Measurements from ENCODE around the gene CNTN4.

CNTN4 gene

DNA sequence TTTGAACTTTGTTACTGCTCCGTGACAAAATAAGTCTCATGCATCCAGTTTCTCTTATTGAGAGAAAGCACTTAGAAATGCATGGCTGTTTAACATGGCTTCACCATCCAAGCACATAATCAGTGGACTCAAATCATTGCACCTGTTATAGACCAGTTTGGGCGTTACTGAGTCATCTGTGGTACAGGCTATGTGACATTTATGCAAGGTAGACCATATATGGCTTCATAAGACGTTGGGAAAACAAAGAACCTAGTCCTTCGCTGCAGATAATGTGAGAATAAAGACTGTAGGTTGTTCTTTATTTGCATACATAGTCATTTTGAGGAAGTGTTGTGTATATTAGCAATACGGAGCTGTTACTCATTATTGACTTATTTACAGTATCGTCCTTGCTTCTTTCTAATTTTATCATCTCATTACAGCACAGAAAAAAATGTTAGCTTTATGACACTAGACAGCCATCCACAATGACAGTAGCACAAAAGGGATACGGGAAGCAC, 636.8 kb downstream of the CNTN4 start:
- TF ChIP-seq, protein P1, sequence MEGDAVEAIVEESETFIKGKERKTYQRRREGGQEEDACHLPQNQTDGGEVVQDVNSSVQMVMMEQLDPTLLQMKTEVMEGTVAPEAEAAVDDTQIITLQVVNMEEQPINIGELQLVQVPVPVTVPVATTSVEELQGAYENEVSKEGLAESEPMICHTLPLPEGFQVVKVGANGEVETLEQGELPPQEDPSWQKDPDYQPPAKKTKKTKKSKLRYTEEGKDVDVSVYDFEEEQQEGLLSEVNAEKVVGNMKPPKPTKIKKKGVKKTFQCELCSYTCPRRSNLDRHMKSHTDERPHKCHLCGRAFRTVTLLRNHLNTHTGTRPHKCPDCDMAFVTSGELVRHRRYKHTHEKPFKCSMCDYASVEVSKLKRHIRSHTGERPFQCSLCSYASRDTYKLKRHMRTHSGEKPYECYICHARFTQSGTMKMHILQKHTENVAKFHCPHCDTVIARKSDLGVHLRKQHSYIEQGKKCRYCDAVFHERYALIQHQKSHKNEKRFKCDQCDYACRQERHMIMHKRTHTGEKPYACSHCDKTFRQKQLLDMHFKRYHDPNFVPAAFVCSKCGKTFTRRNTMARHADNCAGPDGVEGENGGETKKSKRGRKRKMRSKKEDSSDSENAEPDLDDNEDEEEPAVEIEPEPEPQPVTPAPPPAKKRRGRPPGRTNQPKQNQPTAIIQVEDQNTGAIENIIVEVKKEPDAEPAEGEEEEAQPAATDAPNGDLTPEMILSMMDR (IDR thresholded peaks at IDR 0.05) = no peak
- Histone ChIP-seq H3K27ac (no peak overlapping the region), H3K4me3 (no peak overlapping the region)
- no peak for DNase-seq (ENCODE audit: low spot score)

- Histone ChIP-seq H3K4me3 (no peak overlapping the region), H3K27ac (no peak overlapping the region)
- TF ChIP-seq, protein P1 (IDR thresholded peaks at IDR 0.05) = no peak
- DNase-seq (ENCODE audit: low spot score) = no peak
Observed at GRCh38 chr3:2741516-2741915, 642.9 kb downstream of the CNTN4 start.

GRCh38 chr3:2765002-2765579, 666.4 kb downstream of the CNTN4 start:
- DNase-seq (ENCODE audit: low spot score) = no peak
- TF ChIP-seq, protein P1 (IDR thresholded peaks at IDR 0.05) = no peak
- Histone ChIP-seq H3K27ac (no peak overlapping the region), H3K4me3 (no peak overlapping the region)

GRCh38 chr3:2770451-2770850, 671.8 kb downstream of the CNTN4 start:
- no peak for DNase-seq (ENCODE audit: low spot score)
- TF ChIP-seq, protein P1 (IDR thresholded peaks at IDR 0.05) = no peak
- Histone ChIP-seq H3K4me3 (no peak overlapping the region), H3K27ac (no peak overlapping the region)

- Histone ChIP-seq H3K4me3 (no peak overlapping the region), H3K27ac (no peak overlapping the region)
- TF ChIP-seq, protein P1 (IDR thresholded peaks at IDR 0.05) = no peak
- no peak for DNase-seq (ENCODE audit: low spot score)
Observed at GRCh38 chr3:2771193-2771592, 672.5 kb downstream of the CNTN4 start.

- no peak overlapping the region for H3K4me3 ChIP-seq
- no peak for DNase-seq (ENCODE audit: low spot score)
Observed at GRCh38 chr3:2771741-2772140, 673.1 kb downstream of the CNTN4 start.

DNA sequence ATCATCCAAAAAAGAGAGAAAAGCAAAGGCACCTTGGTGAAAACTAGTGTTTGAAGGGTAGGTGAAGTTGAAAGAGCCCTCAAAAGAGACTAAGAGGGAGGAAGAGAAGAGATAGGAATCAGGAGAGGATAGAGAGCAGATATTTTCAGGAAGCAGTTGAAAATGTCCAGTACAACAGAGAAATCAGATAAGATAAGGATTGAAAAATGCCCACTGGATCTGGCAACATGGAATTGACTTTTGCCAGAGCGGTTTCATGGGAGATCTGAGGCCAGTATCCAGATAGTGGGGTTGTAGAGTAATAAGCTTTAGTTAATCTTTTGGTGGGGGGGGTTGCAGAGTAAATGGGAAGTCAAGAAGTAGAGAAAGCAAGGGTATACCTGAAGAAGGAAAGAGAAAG, 674.1 kb downstream of the CNTN4 start:
- TF ChIP-seq, protein P1 (IDR thresholded peaks at IDR 0.05) = no peak
- H3K4me3 ChIP-seq = no peak overlapping the region
- no peak for DNase-seq (ENCODE audit: low spot score)
- H3K27ac ChIP-seq = no peak overlapping the region

More at GRCh38 chr3:2771741-2772140, 673.1 kb downstream of the CNTN4 start:
- no peak overlapping the region for H3K27ac ChIP-seq
- TF ChIP-seq, protein P1 (IDR thresholded peaks at IDR 0.05) = no peak

Data from coronary artery (tissue), 2 donors.